Immature natural killer cell (primary cell): ENCODE data around the gene MYO9A. TPM values are rescaled to one million over a fixed set of nuclear protein-coding genes. Genes with fewer than 3 reads are reported as not detected.
"Not testable (repeated sequence)": the region's sequence is repeated elsewhere in the genome, so short reads cannot be mapped to it uniquely, and the experiment has no call there.

ENCODE experiments used
- DNase-seq, 3 donors: peaks; one replicate each; pipeline ENCODE4 v3.0.0; 2022; ENCODE audit warnings: mixed read lengths in 1 of 3
- H3K27ac Mint-ChIP-seq, 6 donors: one replicate each; pipeline ENCODE4 v1.8.0; 2020; ENCODE audit warnings: mixed read lengths in 6 of 6, mild to moderate bottlenecking in 5 of 6, inconsistent platforms in 4 of 6, moderate library complexity in 3 of 6
- H3K27me3 Mint-ChIP-seq, 3 donors: one replicate each; pipeline ENCODE4 v1.8.0; 2020 to 2021; ENCODE audit warnings: low read depth in 3 of 3, mild to moderate bottlenecking in 3 of 3, mixed read lengths in 3 of 3, moderate library complexity in 3 of 3, inconsistent platforms in 1 of 3
- H3K36me3 Mint-ChIP-seq, 3 donors: one replicate each; pipeline ENCODE4 v1.8.0; 2020; ENCODE audit warnings: mixed read lengths in 3 of 3, inconsistent platforms in 2 of 3, mild to moderate bottlenecking in 2 of 3
- H3K4me1 Mint-ChIP-seq, 2 donors: one replicate each; pipeline ENCODE4 v1.8.0; 2020; ENCODE audit warnings: inconsistent platforms in 2 of 2, mild to moderate bottlenecking in 2 of 2, mixed read lengths in 2 of 2, moderate library complexity in 1 of 2
- H3K4me3 Mint-ChIP-seq, 5 donors: one replicate each; pipeline ENCODE4 v1.8.0; 2020; ENCODE audit warnings: mild to moderate bottlenecking in 5 of 5, mixed read lengths in 5 of 5, inconsistent platforms in 3 of 5, moderate library complexity in 3 of 5
- H3K9me3 Mint-ChIP-seq, 6 donors: one replicate each; pipeline ENCODE4 v1.8.0; 2020; ENCODE audit warnings: mild to moderate bottlenecking in 6 of 6, mixed read lengths in 6 of 6, inconsistent platforms in 4 of 6, moderate library complexity in 3 of 6
- polyA plus RNA-seq, 3 donors: library from polyadenylated mRNA; unstranded; fragments of 300-500 nt; fragmentation: Illumina TruSeq; gene quantifications; one replicate each; pipeline ENCODE4 v1.2.3, GENCODE V29; 2021

MYO9A gene
- polyA plus RNA-seq, 3 donors from 2014 or later = 6.3 to 15.6 (median 9.5) TPM

- DNase-seq = no peak
- peaks cover 0 to 5% (median under 1%) of the 10 kb centered on the region in 6 donors for H3K9me3 Mint-ChIP-seq
- peaks cover 8 to 28% of the 10 kb centered on the region in 2 donors for H3K4me1 Mint-ChIP-seq
- peaks cover 0 to 16% (median 15%) of the 10 kb centered on the region in 3 donors for H3K36me3 Mint-ChIP-seq
- H3K27me3 Mint-ChIP-seq = no peaks in the 10 kb centered on the region
- H3K27ac Mint-ChIP-seq = no peak overlapping the region
- H3K4me3 Mint-ChIP-seq = no peak overlapping the region
Measured at GRCh38 chr15:72033711-72034110, 84.2 kb downstream of the MYO9A start.

DNA sequence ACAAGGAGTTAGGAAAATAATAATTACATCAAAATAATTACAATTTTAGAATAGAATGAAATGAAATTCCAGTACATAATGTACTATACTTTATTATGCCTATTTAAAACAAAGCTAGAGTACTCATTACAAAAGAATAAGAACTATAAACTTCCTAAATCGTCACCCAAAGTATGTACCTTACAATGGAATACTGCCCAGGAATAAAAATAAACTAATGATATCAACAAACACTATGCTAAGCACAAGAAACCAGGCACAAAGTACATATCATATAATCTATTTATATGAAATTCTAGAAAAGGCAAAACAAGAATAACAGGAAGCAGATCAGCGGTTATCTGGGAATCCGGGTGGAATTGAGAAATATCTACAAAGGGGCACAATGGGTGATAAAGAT, 84.7 kb downstream of the MYO9A start:
- no peak overlapping the region for H3K4me3 Mint-ChIP-seq
- H3K27me3 Mint-ChIP-seq = no peaks in the 10 kb centered on the region
- DNase-seq = no peak
- peaks cover 8 to 24% of the 10 kb centered on the region in 2 donors for H3K4me1 Mint-ChIP-seq
- H3K9me3 Mint-ChIP-seq = peaks cover 0 to 5% (median under 1%) of the 10 kb centered on the region in 6 donors
- peaks cover 0 to 13% (median 12%) of the 10 kb centered on the region in 3 donors for H3K36me3 Mint-ChIP-seq
- H3K27ac Mint-ChIP-seq = no peak overlapping the region

DNA sequence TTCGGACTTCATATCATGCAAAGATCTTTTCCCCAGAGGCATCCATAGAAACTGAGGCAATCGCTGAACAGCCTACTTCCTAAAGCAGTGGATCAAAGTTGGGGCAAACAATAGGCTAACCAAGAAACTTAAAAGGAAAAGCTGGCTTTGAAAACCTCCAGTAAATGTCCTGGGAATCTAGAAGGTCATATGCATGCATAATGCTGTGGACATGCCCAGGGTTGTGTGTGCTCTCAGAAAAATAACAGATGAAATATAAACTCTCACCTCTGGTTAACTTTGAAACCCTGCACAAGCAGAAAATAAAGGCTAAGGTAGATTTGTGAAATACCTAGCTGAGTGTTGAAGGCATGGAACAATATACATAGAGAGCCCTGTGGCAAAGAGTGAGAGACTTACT, 96.3 kb downstream of the MYO9A start:
- H3K9me3 Mint-ChIP-seq = no peaks in the 10 kb centered on the region
- no peak overlapping the region for H3K27ac Mint-ChIP-seq
- peaks cover 0 to 3% (median 0%) of the 10 kb centered on the region in 3 donors for H3K27me3 Mint-ChIP-seq
- no peak overlapping the region for H3K4me3 Mint-ChIP-seq
- H3K36me3 Mint-ChIP-seq = peaks cover 6 to 25% (median 12%) of the 10 kb centered on the region in 3 donors
- no peaks in the 10 kb centered on the region for H3K4me1 Mint-ChIP-seq
- no peak for DNase-seq

- Mint-ChIP-seq H3K27me3 (peaks cover 0 to 3% (median 0%) of the 10 kb centered on the region in 3 donors), H3K36me3 (peaks cover 10 to 26% (median 12%) of the 10 kb centered on the region in 3 donors), H3K4me1 (no peaks in the 10 kb centered on the region), H3K4me3 (no peak overlapping the region), H3K9me3 (no peaks in the 10 kb centered on the region), H3K27ac (no peak overlapping the region)
- DNase-seq = no peak
Measured at GRCh38 chr15:72020799-72021198, 97.2 kb downstream of the MYO9A start.

- not testable (repeated sequence) for H3K4me1 Mint-ChIP-seq, H3K4me3 Mint-ChIP-seq, H3K27me3 Mint-ChIP-seq, H3K27ac Mint-ChIP-seq, DNase-seq, H3K9me3 Mint-ChIP-seq
- H3K36me3 Mint-ChIP-seq = peaks cover 4 to 13% (median 9%) of the 10 kb centered on the region in 3 donors
Measured at GRCh38 chr15:72014555-72014954, 103.4 kb downstream of the MYO9A start.

DNA sequence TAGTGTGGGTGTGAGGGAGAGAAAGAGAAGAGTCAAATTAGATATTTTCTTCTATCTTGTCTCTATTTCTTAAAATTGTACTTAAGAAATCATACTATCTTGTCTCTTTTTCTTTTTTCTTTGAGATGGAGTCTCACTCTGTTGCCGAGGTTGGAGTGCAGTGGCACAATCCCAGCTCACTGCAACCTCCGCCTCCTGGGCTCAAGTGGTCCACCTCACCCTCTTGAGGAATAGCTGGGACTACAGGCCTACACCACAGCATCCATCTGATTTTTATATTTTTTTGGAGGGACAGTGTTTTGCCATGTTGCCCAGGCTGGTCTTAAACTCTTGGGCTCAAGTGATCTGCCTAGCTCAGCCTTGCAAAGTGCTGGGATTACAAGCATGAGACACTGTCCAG, 104.2 kb downstream of the MYO9A start:
- Mint-ChIP-seq H3K9me3 (no peaks in the 10 kb centered on the region), H3K36me3 (peaks cover 4 to 17% (median 13%) of the 10 kb centered on the region in 3 donors), H3K27me3 (no peaks in the 10 kb centered on the region), H3K27ac (no peak overlapping the region), H3K4me3 (no peak overlapping the region), H3K4me1 (no peaks in the 10 kb centered on the region)
- no peak for DNase-seq

GRCh38 chr15:72011302-72011942, 106.5 kb downstream of the MYO9A start:
- DNase-seq = no peak
- Mint-ChIP-seq H3K27me3 (no peaks in the 10 kb centered on the region), H3K36me3 (peaks cover 8 to 25% (median 19%) of the 10 kb centered on the region in 3 donors), H3K4me3 (no peak overlapping the region), H3K27ac (no peak overlapping the region), H3K4me1 (no peaks in the 10 kb centered on the region), H3K9me3 (no peaks in the 10 kb centered on the region)

GRCh38 chr15:72009222-72009621, 108.7 kb downstream of the MYO9A start:
- no peak for DNase-seq
- no peaks in the 10 kb centered on the region for H3K4me1 Mint-ChIP-seq
- no peaks in the 10 kb centered on the region for H3K27me3 Mint-ChIP-seq
- no peak overlapping the region for H3K4me3 Mint-ChIP-seq
- peaks cover 12 to 15% (median 13%) of the 10 kb centered on the region in 3 donors for H3K36me3 Mint-ChIP-seq
- H3K27ac Mint-ChIP-seq = no peak overlapping the region
- no peaks in the 10 kb centered on the region for H3K9me3 Mint-ChIP-seq

- Mint-ChIP-seq H3K27ac (no peak overlapping the region), H3K36me3 (peaks cover 12 to 15% (median 13%) of the 10 kb centered on the region in 3 donors), H3K4me3 (no peak overlapping the region), H3K27me3 (peaks cover 0 to 1% (median 0%) of the 10 kb centered on the region in 3 donors), H3K4me1 (no peaks in the 10 kb centered on the region), H3K9me3 (no peaks in the 10 kb centered on the region)
- DNase-seq = no peak
Measured at GRCh38 chr15:72006382-72006781, 111.6 kb downstream of the MYO9A start.

DNA sequence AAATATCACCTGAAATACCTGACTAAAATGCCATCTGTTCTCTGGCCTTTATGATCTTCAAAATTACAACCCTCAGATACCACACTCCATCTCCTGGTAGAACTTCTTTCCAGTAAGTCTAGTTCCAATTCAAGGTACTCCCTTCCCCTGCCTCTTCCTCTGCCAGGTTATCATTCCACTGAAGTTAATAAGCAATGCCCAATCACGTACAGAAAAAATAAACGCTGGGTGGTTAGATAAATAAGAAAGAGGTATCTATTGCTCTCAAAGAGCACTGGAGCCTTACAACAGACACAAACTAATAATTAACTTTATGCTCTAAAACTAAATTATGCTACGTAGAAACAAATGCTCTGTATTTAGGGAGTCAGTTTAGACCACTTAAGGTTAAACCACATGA, 112.5 kb downstream of the MYO9A start:
- DNase-seq = no peak
- Mint-ChIP-seq H3K4me1 (no peaks in the 10 kb centered on the region), H3K27ac (no peak overlapping the region), H3K27me3 (peaks cover 0 to 1% (median 0%) of the 10 kb centered on the region in 3 donors), H3K9me3 (no peaks in the 10 kb centered on the region), H3K4me3 (no peak overlapping the region), H3K36me3 (peaks cover 13 to 17% (median 15%) of the 10 kb centered on the region in 3 donors)

GRCh38 chr15:71999807-72000206, 118.1 kb downstream of the MYO9A start:
- H3K27ac Mint-ChIP-seq = no peak overlapping the region
- no peak overlapping the region for H3K4me3 Mint-ChIP-seq
- no peaks in the 10 kb centered on the region for H3K9me3 Mint-ChIP-seq
- DNase-seq = no peak
- peaks cover 19 to 30% (median 20%) of the 10 kb centered on the region in 3 donors for H3K36me3 Mint-ChIP-seq
- no peaks in the 10 kb centered on the region for H3K4me1 Mint-ChIP-seq
- H3K27me3 Mint-ChIP-seq = peaks cover 0 to 1% (median 0%) of the 10 kb centered on the region in 3 donors

GRCh38 chr15:71998717-71999116, 119.2 kb downstream of the MYO9A start:
- not testable (repeated sequence) for H3K27ac Mint-ChIP-seq, DNase-seq, H3K9me3 Mint-ChIP-seq, H3K27me3 Mint-ChIP-seq, H3K4me1 Mint-ChIP-seq, H3K4me3 Mint-ChIP-seq
- peaks cover 19 to 30% (median 20%) of the 10 kb centered on the region in 3 donors for H3K36me3 Mint-ChIP-seq

- Mint-ChIP-seq H3K36me3 (peaks cover 19 to 30% (median 20%) of the 10 kb centered on the region in 3 donors), H3K9me3 (no peaks in the 10 kb centered on the region), H3K27me3 (no peaks in the 10 kb centered on the region), H3K4me1 (no peaks in the 10 kb centered on the region), H3K4me3 (no peak overlapping the region), H3K27ac (no peak overlapping the region)
- no peak for DNase-seq
Measured at GRCh38 chr15:71997691-71998090, 120.3 kb downstream of the MYO9A start.

- no peak for DNase-seq
- no peaks in the 10 kb centered on the region for H3K9me3 Mint-ChIP-seq
- H3K27ac Mint-ChIP-seq = no peak overlapping the region
- H3K27me3 Mint-ChIP-seq = no peaks in the 10 kb centered on the region
- H3K4me3 Mint-ChIP-seq = no peak overlapping the region
- peaks cover 0 to 11% (median 3%) of the 10 kb centered on the region in 3 donors for H3K36me3 Mint-ChIP-seq
- H3K4me1 Mint-ChIP-seq = no peaks in the 10 kb centered on the region
Measured at GRCh38 chr15:71975816-71976150, 142.2 kb downstream of the MYO9A start.

DNA sequence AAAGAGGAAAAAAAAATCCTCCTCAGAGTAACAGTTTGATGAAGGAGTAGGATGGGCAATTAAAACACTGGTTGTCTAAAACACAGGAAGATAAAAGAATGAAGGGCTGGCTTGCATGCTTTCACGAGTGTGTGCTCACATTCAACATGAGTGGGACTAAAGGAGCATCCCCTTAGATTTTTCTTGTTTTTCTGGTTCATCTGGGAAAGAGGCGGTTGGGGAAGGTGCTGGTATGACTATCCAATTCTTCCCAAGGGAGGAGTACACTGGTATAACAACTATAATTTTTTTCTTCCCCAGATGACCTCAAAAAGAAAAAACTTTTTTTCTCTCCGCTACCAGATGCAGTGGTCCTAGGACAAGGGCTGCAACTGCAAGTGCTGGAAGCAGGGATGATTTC, 143.7 kb downstream of the MYO9A start:
- Mint-ChIP-seq H3K27me3 (no peaks in the 10 kb centered on the region), H3K4me1 (no peaks in the 10 kb centered on the region), H3K4me3 (no peak overlapping the region), H3K27ac (no peak overlapping the region), H3K9me3 (no peaks in the 10 kb centered on the region), H3K36me3 (peaks cover 0 to 11% (median 0%) of the 10 kb centered on the region in 3 donors)
- DNase-seq = no peak
